SU-DHL-6 (cell line): ENCODE measurements around the gene TSPAN4.

Experiments
- H2AFZ ChIP-seq: fragments of 200-600 bp; sonication (generic); 2 replicates; pipeline ENCODE4 v1.6.1; 2014; ENCODE audit warnings: low read depth, mild to moderate bottlenecking, moderate library complexity, mixed read lengths, antibody characterized with exemption, low read length; ENCODE audit not compliant: severe bottlenecking
- H3F3A ChIP-seq: fragments of 200-600 bp; shearing (Covaris generic); 2 replicates; pipeline ENCODE4 v1.6.0; 2016; ENCODE audit warnings: antibody characterized with exemption, mild to moderate bottlenecking; ENCODE audit not compliant: insufficient read depth
- H3K27ac ChIP-seq: fragments of 200-600 bp; sonication (generic); 2 replicates; pipeline ENCODE4 v1.5.1; 2016; ENCODE audit warnings: low read depth, mild to moderate bottlenecking, low read length, moderate library complexity, mixed read lengths
- H3K27me3 ChIP-seq: fragments of 200-600 bp; sonication (generic), shearing (Covaris generic); 2 replicates; pipeline ENCODE4 v1.6.0; 2014; ENCODE audit warnings: mild to moderate bottlenecking, low read length
- H3K36me3 ChIP-seq: fragments of 200-600 bp; sonication (generic); 2 replicates; pipeline ENCODE4 v1.6.1; 2014; ENCODE audit warnings: mild to moderate bottlenecking, low read length, mixed read lengths
- H3K4me2 ChIP-seq: fragments of 300-600, 200-600 bp; shearing (Covaris generic), sonication (generic); 2 replicates; pipeline ENCODE4 v1.6.0; 2014; ENCODE audit warnings: low read length, low read depth, mild to moderate bottlenecking; ENCODE audit not compliant: poor library complexity, severe bottlenecking
- H3K4me3 ChIP-seq: fragments of 200-600 bp; sonication (generic); 2 replicates; pipeline ENCODE4 v1.5.1; 2014; ENCODE audit warnings: antibody characterized with exemption, low read length, mild to moderate bottlenecking, mixed read lengths; ENCODE audit not compliant: insufficient read depth, poor library complexity, severe bottlenecking
- H3K79me2 ChIP-seq: fragments of 200-600 bp; sonication (generic); 2 replicates; pipeline ENCODE4 v1.6.1; 2014; ENCODE audit warnings: mild to moderate bottlenecking, low read length, moderate library complexity; ENCODE audit not compliant: insufficient read depth
- H3K9ac ChIP-seq: fragments of 200-600 bp; sonication (generic); 2 replicates; pipeline ENCODE4 v1.7.0; 2014; ENCODE audit warnings: mild to moderate bottlenecking, low read length
- H3K9me2 ChIP-seq: fragments of 200-600 bp; sonication (generic); replicated peaks from 2 replicates; pipeline ENCODE4 v1.6.1; 2014; ENCODE audit warnings: low read length; ENCODE audit not compliant: insufficient read depth
- H3K9me3 ChIP-seq: fragments of 200-600 bp; sonication (generic); 2 replicates; pipeline ENCODE4 v1.6.1; 2014; ENCODE audit warnings: low read length, mixed read lengths; ENCODE audit not compliant: insufficient read depth
- H4K20me1 ChIP-seq: fragments of 200-600 bp; sonication (generic); 2 replicates; pipeline ENCODE4 v1.6.1; 2014; ENCODE audit warnings: low read depth, mild to moderate bottlenecking, antibody characterized with exemption, low read length, moderate library complexity, mixed read lengths
- CTCF ChIP-seq: fragments of 200-600 bp; sonication (generic); IDR thresholded peaks from one replicate; pipeline ENCODE4 v1.5.1; 2017; ENCODE audit warnings: antibody characterized with exemption, mild to moderate bottlenecking, low read length, moderate library complexity; ENCODE audit not compliant: insufficient read depth, poor library complexity, severe bottlenecking
- EZH2phosphoT487 ChIP-seq: fragments of 200-600 bp; sonication (generic), shearing (Covaris generic); conservative IDR thresholded peaks from 2 replicates; pipeline ENCODE4 v1.6.1; 2018; ENCODE audit warnings: mild to moderate bottlenecking, antibody characterized with exemption, low read length, moderate library complexity, mixed read lengths

Gene TSPAN4

DNA sequence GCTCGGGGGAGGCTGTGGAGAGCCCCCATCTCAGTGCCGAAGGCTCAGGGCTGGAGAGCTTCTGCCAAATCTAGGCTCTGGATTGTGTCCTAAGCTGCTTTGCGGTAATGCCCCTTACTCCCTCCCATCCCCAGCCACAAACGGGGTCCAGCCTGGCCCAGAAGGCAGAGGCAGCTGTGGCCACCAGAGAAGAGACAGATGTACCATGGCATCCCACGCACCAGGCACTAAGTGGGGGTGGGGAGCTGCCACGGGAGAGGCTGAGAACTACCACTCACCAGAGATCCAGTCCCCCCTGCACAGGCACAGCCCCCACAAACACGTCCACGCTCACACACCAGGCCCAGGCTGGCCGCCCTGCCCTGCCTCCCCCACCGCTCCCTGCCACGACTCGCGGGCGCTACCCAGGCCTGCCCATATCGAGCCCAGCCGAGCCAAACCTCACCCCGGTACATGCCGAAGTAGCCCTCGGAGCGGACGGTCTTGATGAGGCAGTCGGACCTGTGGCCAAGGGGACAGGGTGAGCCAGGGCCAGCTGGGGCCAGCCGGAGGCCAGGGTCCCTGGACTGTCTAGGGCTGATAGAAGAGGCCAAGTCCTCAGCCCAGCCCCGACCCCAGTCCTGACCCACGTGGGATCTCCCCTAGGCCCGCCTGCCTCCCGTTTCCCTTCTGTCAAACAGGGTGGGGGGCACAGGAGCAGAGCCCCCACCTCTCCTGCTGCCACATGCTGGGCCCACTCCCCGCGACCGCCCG is 48.5 kb upstream of the TSPAN4 start:
- Histone ChIP-seq H3K9ac (no peak overlapping the region), H4K20me1 (peaks cover 2% of the 10 kb centered on the region; the same call in 1 of the 2 replicates), H3K9me3 (no peaks in the 10 kb centered on the region), H3K4me3 (no peak overlapping the region), H3K27ac (no peak overlapping the region), H3K79me2 (peaks cover 15% of the 10 kb centered on the region; the same call in 1 of the 2 replicates), H3F3A (peaks cover 8% of the 10 kb centered on the region; the same call in 1 of the 2 replicates), H3K27me3 (no peaks in the 10 kb centered on the region), H3K9me2 (no peaks in the 10 kb centered on the region), H2AFZ (no peak overlapping the region), H3K36me3 (no peaks in the 10 kb centered on the region), H3K4me2 (no peak overlapping the region)
- TF ChIP-seq CTCF (no peak), EZH2phosphoT487 (no peak)

DNA sequence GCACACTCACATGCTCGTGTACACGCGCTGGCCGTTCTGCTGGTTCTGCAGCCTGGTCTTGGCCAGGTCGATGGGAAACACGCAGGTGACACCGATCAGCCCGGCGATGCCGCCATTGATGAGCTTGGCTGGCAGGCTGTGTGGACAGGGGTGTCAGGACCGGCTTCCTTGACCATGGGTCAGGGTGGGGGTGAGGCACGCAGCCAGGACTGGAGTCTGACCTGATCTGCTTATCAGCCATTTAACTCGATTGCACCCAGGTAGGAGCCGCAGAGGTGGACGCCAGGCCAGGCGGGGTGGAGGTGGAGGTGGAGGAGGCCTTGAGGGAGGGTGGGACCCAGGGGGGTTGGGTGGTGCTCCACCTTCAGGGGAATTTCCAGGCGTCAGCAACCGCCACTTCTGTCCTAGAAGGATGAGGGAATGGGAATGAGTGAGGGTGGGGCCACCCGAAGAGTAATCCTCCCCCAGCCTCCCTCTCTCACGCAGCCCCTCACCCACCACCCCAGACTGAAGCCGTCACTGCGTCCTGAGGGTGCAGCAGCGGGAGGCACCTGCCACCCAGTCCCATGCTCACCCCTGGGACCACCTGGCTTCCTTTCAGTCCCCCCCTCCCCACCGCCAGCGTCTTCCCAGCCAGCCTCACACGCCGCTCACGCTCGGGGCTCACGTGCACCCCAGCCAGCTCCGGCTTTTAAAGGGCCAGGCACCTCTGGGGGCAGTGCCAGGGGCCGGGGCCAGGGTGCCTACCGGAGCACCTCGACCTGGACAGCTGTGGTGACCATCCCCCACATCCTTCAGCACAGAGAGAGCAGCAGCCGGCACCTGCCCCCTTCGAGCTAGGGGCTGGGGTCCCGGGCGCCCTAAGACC is 47.7 kb upstream of the TSPAN4 start:
- no peak for TF ChIP-seq EZH2phosphoT487
- no peaks in the 10 kb centered on the region for H3K36me3 ChIP-seq
- H3K9me2 ChIP-seq, result no peaks in the 10 kb centered on the region
- peaks cover 15% of the 10 kb centered on the region; the same call in 1 of the 2 replicates for H3K79me2 ChIP-seq
- no peak overlapping the region for H2AFZ ChIP-seq
- peaks cover 8% of the 10 kb centered on the region; the same call in 1 of the 2 replicates for H3F3A ChIP-seq
- H3K27ac ChIP-seq, result no peak overlapping the region; the same call in 1 of the 2 replicates
- peak overlapping the region; percentile 80 for H3K4me2 ChIP-seq
- no peaks in the 10 kb centered on the region for H3K9me3 ChIP-seq
- H3K4me3 ChIP-seq, result peak overlapping the region; percentile 87
- no peaks in the 10 kb centered on the region for H3K27me3 ChIP-seq
- H4K20me1 ChIP-seq, result peaks cover 2% of the 10 kb centered on the region; the same call in 1 of the 2 replicates
- H3K9ac ChIP-seq, result peak overlapping the region; percentile 94

DNA sequence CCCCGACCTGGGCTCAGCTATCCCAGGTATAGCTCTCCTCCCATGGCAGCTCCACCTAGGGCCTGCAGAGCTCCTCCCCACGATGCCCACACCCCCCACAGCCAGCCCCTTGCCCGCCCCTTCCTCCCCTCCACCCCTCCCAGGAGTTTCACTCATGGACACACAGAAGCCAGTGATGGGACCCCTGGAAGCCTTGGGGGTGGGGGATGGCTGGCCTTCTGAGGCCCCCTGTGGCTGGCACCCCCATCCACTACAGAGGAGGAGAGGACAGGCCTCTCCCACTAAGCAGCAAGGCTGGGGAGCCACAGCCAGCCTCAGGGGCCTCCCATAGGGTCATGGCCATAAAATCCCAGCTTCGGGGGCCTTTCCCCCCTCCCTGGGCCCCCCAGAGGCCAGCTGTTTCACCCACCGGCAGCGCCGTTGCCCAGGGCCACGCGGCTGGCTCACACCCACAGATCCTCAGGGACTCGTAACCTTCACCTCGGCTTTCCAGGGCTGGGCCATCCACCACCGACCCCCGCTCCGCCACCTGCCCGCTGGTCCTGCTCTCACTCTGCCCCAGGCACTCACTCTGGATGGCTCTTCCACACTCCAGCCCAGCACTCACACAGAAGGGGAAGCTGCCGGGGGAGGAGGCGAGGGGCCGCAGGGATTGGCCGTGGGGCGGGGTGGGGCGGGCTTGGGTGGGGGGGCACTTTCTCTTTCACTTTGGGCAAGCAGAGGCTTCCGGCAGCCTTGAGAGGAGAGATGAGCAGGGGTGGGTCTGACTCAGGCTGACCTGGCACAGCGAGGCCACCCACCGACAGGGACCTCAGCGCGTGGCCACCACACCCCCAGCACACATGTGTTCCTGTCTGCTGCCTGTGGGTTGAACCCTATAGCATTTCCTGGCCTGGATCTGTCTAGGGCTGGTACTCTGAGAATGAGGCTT is 46.8 kb upstream of the TSPAN4 start:
- Histone ChIP-seq H3K9me3 (no peaks in the 10 kb centered on the region), H2AFZ (no peak overlapping the region), H3K4me2 (peak overlapping the region; percentile 80), H3K27me3 (no peaks in the 10 kb centered on the region), H3K27ac (peak overlapping the region; percentile 86), H3K79me2 (peaks cover 15% of the 10 kb centered on the region; the same call in 1 of the 2 replicates), H3K4me3 (peak overlapping the region; percentile 87), H4K20me1 (peaks cover 2% of the 10 kb centered on the region; the same call in 1 of the 2 replicates), H3K36me3 (no peaks in the 10 kb centered on the region), H3K9ac (peak overlapping the region; percentile 94), H3K9me2 (no peaks in the 10 kb centered on the region), H3F3A (peaks cover 4% of the 10 kb centered on the region; the same call in 1 of the 2 replicates)
- TF ChIP-seq EZH2phosphoT487 (no peak), CTCF (no peak)
